GDM1 (cell line): ENCODE results near the gene MCTP1.

Experiments used
- DNase-seq: peaks from one replicate; lab custom pipeline; 2025; lab: John Stamatoyannopoulos, UW

The MCTP1 gene

GRCh38 chr5:94811331-94811730, 473.6 kb downstream of the MCTP1 start:
- DNase-seq: no peak

DNA sequence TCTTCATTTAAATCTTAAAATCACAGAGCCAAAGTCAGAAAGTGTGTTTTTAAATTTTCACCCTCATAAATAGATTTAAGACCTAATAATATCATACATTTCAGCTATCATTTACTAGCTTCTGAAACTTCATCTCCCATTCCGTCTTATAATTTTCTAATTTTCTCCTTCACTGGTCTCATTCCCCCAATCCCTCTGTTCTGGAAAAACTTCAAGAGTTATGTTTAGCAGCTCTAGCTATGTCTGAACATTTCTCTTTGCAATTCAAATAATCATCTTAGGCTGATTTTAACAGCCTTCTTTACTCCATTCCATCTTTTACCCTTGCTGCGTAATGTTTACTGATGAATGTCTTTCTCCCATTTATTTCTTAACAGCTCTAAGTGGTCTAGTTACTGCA, 474.0 kb downstream of the MCTP1 start:
- no peak for DNase-seq

DNA sequence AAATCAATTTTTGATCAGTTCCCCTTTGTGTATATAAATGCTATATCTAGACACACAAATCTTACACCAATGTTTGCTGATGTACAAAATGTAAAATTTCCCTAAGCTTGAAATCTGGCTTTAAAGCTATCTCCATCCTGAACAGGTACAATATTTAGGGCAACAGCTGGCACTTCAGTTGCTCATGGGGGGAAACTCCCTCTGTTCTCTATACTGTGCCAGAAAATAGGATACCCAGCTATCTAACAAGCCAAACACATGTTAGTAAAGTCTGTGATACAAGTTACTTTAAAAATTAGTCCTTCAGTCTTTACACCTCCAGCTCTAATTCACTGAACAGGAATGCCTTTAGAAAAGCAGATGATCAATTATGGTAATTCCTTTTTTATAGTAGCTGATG, 474.6 kb downstream of the MCTP1 start:
- no peak for DNase-seq

DNA sequence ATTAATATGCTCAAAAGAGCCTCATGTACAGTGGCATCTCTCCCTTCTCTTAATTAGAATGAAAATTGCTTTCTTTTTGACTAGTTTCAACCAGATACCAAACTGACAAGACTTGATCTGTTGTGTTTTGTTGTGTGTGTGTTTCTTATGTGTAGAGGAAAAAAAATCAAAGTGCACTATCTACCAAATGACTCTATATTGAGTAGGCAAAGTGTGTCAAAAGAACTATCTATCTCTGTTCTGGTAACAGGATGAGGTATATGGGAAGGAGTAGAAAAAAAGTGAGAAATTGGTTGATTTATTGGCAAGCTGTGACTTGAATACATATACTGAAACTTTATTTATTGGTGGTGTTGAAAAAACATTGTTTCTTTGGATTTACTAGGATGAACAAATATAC, 476.4 kb downstream of the MCTP1 start:
- DNase-seq: no peak

GRCh38 chr5:94807985-94808384, 476.9 kb downstream of the MCTP1 start:
- DNase-seq: no peak

DNA sequence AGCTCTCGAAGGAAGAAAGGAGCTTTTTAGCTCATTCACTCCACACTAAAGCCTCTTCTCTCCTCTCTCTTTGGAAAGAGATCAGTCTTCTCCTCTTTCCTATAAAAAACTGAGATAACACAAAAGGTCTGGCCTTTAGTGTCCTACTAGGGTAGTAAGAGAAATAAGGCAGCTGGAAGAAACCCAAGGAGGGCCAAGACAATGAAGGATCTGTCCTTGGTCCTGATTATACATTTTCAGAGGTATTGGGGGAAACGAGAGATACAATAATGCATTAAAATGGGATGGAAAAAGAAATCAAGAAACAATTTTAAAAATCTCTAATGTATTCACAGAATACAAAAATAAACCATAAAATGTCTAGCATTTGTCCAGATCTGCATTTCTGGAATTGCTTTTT, 482.4 kb downstream of the MCTP1 start:
- no peak for DNase-seq

DNA sequence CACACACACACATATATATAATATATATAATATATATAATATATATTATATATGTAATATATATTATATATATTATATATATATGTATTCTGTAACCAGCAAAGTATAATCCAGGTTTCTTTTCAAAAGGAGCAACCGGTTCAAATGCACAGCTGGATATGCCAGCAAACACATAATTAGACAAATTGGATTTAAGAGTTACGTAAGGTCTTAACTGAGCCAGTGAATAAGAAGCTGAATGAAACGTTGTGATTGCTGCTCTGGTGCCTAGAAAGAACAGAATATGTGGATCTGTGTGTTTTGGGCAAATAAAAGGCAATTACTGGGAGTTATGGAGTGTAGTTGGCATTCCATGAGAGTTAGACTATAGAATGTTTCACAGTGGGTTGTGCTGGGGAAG, 488.3 kb downstream of the MCTP1 start:
- no peak for DNase-seq

DNA sequence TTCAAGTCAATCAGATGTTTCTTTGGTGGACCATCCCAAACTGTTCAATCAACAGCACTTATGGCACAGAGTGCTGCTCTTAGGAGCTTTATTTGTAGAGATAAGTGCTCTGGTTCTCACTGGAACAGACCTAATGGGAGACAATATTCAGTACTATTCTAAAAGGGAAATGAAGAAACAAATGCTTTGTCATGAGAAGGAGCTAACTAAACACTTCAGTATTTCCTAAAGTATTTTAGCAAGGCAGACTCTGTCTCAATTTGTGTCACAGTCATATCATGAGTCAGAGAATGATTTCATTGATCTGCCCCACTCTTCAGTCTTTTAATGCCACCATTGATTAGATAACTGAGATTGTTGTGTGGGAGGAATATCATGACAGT, 491.1 kb downstream of the MCTP1 start:
- DNase-seq: no peak

GRCh38 chr5:94793113-94793815, 491.6 kb downstream of the MCTP1 start:
- peak; percentile 63 for DNase-seq

DNA sequence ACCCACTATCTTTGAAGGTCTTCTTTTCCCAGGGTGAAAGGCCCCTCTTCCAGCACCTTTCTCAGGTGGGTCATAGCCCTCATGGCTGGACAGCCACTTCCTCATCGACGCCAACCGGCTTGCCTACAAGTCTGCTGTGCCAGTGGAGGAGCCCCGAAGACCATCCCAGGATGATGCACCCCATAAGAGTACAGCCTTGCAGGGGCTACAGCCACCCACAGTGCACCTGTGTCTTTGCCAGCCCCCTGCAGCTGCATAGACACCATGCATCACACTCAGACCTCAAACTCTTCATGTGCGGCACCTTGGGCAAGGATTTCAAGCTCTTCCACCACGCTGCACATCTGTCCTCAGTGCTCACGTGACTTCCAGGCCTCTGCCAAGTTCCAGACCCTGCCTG, 493.1 kb downstream of the MCTP1 start:
- no peak for DNase-seq

- DNase-seq: no peak
Measured at GRCh38 chr5:94788527-94788926, 496.4 kb downstream of the MCTP1 start.

DNA sequence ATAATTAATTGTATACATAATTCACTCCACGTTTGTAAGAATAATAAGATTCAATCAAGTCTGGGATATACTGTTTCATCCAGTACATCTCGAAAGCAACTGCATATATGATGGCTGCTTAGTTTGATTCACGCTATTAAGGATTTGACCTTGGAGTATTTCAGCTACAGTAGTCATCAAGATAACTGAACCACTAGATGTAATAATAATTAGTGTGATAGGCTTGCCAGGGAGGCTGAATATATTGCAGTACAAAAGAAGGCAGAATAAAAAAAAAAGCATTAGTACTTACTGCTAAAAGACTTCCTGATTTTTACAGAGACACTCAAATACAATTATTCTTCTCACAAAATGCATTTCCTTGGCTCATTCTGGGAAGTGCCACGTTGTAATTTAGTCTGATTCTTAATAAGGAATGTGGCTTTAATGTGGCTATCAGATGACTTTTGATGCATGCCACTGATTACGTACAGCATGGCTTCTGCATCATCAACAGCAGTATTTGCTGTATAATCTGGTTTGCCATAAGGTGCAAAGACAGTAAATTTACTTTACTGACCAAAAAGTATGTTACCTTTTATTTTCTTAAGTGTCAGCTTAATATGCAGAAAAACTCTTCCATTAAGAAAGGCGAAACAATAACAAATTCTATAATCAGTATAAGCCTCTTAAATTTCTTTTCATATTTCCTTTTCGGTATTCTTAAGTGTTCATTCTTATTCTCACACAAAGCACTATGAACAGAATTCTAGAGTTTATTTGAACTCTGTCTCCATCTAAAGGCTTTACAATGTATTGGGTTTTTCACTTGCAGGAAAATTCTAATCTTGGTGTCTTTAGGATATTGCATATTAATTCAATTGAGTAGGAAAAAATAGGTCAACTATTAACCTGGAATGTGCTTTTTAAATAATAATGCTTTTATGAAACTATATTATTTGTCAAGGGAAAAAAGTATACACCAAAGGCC, 500.1 kb downstream of the MCTP1 start:
- DNase-seq: no peak

DNA sequence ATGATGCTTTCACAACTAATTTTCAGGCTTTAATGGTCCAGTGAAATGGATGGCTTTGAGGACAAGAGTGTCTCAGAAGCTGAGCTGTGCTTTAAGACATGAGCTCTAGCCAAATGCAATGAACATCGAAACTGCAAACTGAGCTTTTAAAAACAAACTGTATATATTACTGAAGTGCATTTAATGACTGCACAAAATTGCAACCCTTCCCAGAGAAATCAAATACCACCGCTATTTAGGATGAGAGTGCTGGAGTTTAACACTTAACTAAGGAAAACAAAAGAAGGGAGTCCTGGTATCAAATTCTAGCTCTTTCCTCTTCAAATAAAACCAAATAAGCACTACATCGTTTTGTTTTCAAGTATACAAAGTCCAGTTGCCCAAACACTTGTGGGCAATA, 502.5 kb downstream of the MCTP1 start:
- DNase-seq: no peak

DNA sequence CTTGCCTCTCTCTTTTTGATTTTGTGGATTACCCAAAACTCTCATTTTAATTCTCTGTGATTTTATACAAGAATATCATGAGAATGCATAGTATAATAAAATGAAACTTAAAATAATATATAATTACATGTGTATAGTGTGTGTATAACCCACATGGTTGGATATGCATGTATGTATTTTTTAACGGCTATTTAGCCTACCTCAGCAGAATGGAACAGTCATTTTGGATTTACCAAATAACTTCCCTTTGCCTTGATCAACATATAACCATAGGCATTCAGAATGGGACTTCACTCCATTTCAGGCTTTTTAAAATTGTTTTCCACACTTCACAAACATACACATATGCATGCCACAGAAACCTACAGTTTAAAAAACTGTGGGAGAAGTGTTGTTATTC, 505.2 kb downstream of the MCTP1 start:
- no peak for DNase-seq

DNA sequence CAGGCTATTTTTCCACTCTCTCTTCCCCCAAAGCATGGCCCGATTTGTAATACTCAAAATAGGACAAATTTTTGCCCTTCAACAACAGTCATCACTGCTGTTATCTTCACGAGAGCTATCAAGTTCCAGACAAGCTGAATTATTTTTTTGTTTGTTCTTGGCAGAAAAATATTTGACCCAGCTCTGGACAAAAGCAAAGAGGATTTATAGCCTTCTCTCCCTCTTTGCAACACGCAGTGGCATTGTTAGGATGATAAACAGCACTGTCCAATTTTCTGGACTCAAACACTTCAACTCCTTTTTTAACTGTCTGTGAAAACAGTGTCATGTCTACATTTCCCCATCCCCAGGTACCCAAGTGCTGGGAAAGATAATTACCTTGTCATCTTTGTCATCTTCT, 506.2 kb downstream of the MCTP1 start:
- no peak for DNase-seq

DNA sequence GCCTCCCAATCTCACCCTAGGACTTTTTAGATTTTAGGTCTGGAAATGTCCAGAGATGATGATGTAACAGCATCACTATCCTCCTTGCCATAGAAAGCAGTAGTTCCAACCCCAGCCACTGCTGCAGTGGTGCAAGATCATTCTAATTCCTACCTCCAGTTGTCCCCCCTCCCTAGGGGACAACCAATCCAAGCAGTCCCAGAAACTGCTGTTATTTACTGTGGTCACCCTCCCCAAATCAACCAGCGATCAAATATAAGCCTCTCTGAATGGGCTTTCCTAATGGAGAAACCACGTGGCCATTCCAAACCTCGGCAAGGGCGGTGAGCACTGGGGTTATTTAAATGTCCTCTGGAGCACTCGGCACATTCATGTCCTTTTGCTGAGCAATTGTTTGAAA, 506.6 kb downstream of the MCTP1 start:
- no peak for DNase-seq

DNA sequence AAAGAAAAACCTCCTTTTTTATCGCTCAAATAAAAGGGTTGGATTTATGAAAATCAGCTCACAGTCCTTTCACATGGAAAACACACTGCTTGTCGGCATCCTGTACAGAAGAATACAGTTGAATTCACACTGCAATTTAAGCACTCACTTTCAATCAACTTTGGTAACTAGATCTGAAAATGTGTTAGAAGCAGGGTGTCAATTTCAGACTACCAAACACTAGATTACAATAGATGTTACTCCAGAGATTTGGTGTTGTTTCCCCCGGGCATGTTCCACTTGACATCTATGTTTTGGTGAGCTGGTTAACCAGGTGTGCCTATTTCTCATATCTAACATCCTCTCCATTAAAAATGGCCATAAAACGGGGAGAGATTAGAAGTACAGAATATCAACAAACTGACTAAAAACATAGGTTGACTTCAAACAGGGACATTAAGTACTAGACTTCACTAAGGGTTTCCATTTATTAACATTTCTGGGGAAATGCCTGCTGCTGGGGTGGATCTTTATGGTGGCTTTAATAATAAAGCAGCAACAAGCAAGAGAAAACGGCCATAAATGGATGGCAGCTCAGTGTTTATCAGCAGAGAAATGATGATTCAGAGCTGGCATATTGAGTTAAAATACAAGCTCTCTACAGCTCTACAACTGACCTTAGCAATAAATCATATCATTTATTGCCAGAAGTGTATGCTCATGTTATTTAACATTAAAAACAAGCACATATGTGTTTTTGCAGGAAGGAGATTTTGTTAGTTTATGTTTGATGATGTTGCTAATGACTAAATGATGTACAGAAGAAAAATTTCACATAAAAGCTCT, 507.6 kb downstream of the MCTP1 start:
- no peak for DNase-seq

DNA sequence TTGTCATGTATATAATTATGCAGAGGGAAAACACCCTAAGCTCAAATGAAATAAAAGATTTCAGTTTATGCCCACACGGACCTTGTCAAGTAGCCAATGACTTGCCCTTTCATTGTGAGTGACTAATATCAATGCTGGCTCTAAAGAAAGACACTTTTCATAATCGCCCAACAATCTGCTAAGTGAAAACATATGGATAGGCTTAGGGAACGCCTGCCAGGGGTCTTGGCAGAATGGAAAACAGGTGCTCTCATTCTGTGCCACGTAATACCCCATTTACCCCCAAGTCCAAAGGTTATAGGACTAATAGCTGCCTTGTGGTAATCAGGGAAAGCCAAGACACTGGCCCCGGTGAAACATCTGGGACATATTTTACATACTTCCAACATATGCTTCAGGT, 508.7 kb downstream of the MCTP1 start:
- no peak for DNase-seq

GRCh38 chr5:94775088-94775487, 509.8 kb downstream of the MCTP1 start:
- DNase-seq: no peak

DNA sequence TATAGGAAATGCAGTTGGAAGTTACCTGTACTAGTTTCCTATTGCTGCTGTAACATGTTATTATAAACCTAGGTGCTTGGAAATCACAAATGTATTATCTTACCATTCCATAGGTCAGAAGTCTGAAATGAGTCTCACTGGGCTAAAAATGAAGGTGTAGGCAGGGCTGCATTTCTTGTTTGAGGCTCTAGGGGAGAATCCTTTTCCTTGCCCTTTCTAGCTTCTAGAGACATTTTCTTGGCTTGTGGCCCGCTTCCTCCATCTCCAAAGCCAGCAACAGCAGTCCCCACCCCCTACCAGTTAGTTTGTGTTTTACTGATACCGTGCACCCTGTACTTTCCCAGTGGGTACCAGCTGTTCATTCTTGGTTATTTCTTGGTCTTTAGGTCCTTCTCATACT, 513.2 kb downstream of the MCTP1 start:
- no peak for DNase-seq

- DNase-seq: no peak
Measured at GRCh38 chr5:94769996-94770395, 514.9 kb downstream of the MCTP1 start.

GRCh38 chr5:94761786-94762185, 523.1 kb downstream of the MCTP1 start:
- no peak for DNase-seq

- no peak for DNase-seq
Measured at GRCh38 chr5:94761055-94761454, 523.8 kb downstream of the MCTP1 start.
